ENCODE data around the gene STAG2.

The STAG2 gene

GRCh38 chrX:124015721-124016120 lies 54.2 kb downstream of the STAG2 start:
- H3K27ac ChIP-seq, result no peak overlapping the region
- TF ChIP-seq CTCF (conservative IDR thresholded peaks at IDR 0.05) (no peak), ZFX (IDR thresholded peaks at IDR 0.05) (no peak)

- H3K27ac ChIP-seq, result no peak overlapping the region
- TF ChIP-seq CTCF (conservative IDR thresholded peaks at IDR 0.05) (no peak), ZFX (IDR thresholded peaks at IDR 0.05) (no peak)
Observed at GRCh38 chrX:124016825-124017224, 55.3 kb downstream of the STAG2 start.

- TF ChIP-seq ZFX (IDR thresholded peaks at IDR 0.05) (no peak), CTCF (conservative IDR thresholded peaks at IDR 0.05) (peak; percentile 25)
- no peak overlapping the region for H3K27ac ChIP-seq
Observed at GRCh38 chrX:124018023-124018422, 56.5 kb downstream of the STAG2 start.

GRCh38 chrX:124023838-124024238 lies 62.3 kb downstream of the STAG2 start:
- no peak overlapping the region for H3K27ac ChIP-seq

GRCh38 chrX:124026529-124026928 lies 65.0 kb downstream of the STAG2 start:
- no peak overlapping the region for H3K27ac ChIP-seq
- TF ChIP-seq CTCF (conservative IDR thresholded peaks at IDR 0.05) (no peak), ZFX (IDR thresholded peaks at IDR 0.05) (no peak)

More at GRCh38 chrX:124023838-124024238, 62.3 kb downstream of the STAG2 start:
- TF ChIP-seq ZFX (IDR thresholded peaks at IDR 0.05) (no peak), CTCF (conservative IDR thresholded peaks at IDR 0.05) (no peak)

GRCh38 chrX:124028182-124028581 lies 66.7 kb downstream of the STAG2 start:
- H3K27ac ChIP-seq, result no peak overlapping the region
- no peak for TF ChIP-seq CTCF (conservative IDR thresholded peaks at IDR 0.05)
- no peak for TF ChIP-seq ZFX (IDR thresholded peaks at IDR 0.05)

GRCh38 chrX:124030520-124030919 lies 69.0 kb downstream of the STAG2 start:
- no peak overlapping the region for H3K27ac ChIP-seq
- TF ChIP-seq CTCF (conservative IDR thresholded peaks at IDR 0.05) (no peak), ZFX (IDR thresholded peaks at IDR 0.05) (no peak)
